Activated T-cell treated with anti-CD3 and anti-CD28 coated beads, Interleukin-2, amount 50 U/mL, for 24 hours (primary cell): ENCODE results near the gene OR5AS1.
"Not testable (repeated sequence)": the region's sequence is repeated elsewhere in the genome, so short reads cannot be mapped to it uniquely, and the experiment has no call there.

Experiments
- DNase-seq: peaks from one replicate; pipeline ENCODE4 v3.0.0-alpha.2; 2020
- H3K27ac Mint-ChIP-seq: 2 replicates; pipeline ENCODE4 v1.8.0; 2020; ENCODE audit warnings: mild to moderate bottlenecking, mixed read lengths
- H3K27me3 Mint-ChIP-seq: 2 replicates; pipeline ENCODE4 v1.8.0; 2020; ENCODE audit warnings: mixed read lengths
- H3K36me3 Mint-ChIP-seq: 2 replicates; pipeline ENCODE4 v1.8.0; 2020; ENCODE audit warnings: low read depth, mixed read lengths
- H3K4me1 Mint-ChIP-seq: 2 replicates; pipeline ENCODE4 v1.8.0; 2020; ENCODE audit warnings: low read depth, mixed read lengths
- H3K4me3 Mint-ChIP-seq: 2 replicates; pipeline ENCODE4 v1.8.0; 2020; ENCODE audit warnings: mild to moderate bottlenecking, moderate library complexity, mixed read lengths
- H3K9me3 Mint-ChIP-seq: 2 replicates; pipeline ENCODE4 v1.8.0; 2020; ENCODE audit warnings: mixed read lengths

OR5AS1 gene

GRCh38 chr11:56027354-56027753 lies at the start of gene OR5AS1:
Gene OR5AS1 (plus strand): TSS chr11:56027654. CDS start chr11:56030419, 2,765 bp downstream.
- H3K4me3 Mint-ChIP-seq = no peak within 1 kb of the TSS
- H3K4me1 Mint-ChIP-seq = no peaks in the 10 kb centered on the region

GRCh38 chr11:55994525-55994924 lies 32.9 kb upstream of the OR5AS1 start, which contains the start of gene OR5F1:
Gene OR5F1 (minus strand): TSS chr11:55994625. CDS start chr11:55994625, 0 bp downstream.
- Mint-ChIP-seq H3K9me3 (peaks cover 31% of the 10 kb centered on the region), H3K36me3 (no peaks in the 10 kb centered on the region), H3K27ac (no peak within 1 kb of the TSS), H3K4me3 (no peak within 1 kb of the TSS), H3K27me3 (no peaks in the 10 kb centered on the region), H3K4me1 (no peaks in the 10 kb centered on the region)
- DNase-seq = no peak

More at GRCh38 chr11:56027354-56027753, at the start of gene OR5AS1:
- Mint-ChIP-seq H3K27me3 (no peaks in the 10 kb centered on the region), H3K36me3 (no peaks in the 10 kb centered on the region), H3K9me3 (peaks cover 22% of the 10 kb centered on the region), H3K27ac (no peak within 1 kb of the TSS)
- DNase-seq = no peak

GRCh38 chr11:56010716-56011115 lies 16.7 kb upstream of the OR5AS1 start:
- Mint-ChIP-seq H3K27ac (no peak overlapping the region), H3K27me3 (no peaks in the 10 kb centered on the region), H3K9me3 (peaks cover 12% of the 10 kb centered on the region), H3K36me3 (no peaks in the 10 kb centered on the region), H3K4me3 (no peak overlapping the region), H3K4me1 (no peaks in the 10 kb centered on the region)
- DNase-seq = no peak

DNA sequence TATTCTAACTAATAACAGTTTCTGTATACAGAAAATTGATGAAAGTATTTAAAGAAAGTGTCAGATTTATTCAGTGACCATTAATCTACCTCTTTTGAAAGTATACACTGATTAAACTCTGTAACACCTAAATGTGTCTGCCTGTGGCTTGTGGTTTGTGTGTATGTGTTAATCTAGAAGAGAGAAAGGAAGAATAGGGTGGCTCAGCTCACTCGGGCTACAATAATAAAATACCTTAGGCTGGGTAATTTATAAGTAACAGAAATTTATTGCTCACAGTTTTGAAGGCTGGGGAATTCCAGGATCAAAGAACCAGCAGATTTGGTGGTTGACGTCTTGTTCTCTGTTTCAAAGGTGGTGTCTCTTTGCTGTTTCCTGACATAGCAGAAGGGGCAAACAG lies 13.6 kb upstream of the OR5AS1 start:
- no peaks in the 10 kb centered on the region for H3K27me3 Mint-ChIP-seq
- peaks cover 13% of the 10 kb centered on the region for H3K9me3 Mint-ChIP-seq
- no peak overlapping the region for H3K27ac Mint-ChIP-seq
- no peaks in the 10 kb centered on the region for H3K4me1 Mint-ChIP-seq
- DNase-seq = no peak
- H3K4me3 Mint-ChIP-seq = no peak overlapping the region
- no peaks in the 10 kb centered on the region for H3K36me3 Mint-ChIP-seq

DNA sequence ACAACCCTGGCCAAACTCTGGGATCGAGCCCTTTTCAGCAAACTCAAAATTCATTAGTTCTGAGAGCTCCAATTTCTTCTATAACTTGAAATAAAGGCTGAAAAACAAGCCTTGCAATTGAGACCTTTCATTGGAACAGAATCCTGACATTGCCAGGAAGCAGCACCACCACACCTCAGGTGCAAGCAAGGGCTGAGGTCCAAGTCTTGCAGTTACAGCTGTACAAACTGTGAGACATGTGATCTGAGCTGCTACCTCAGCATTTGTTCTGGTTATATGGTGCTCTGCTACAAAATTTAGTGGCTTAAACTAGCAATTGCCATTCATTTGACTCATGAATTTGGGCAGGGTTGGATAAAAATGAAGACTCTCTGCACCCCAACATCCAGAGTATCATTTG lies 18.1 kb downstream of the OR5AS1 start:
- Mint-ChIP-seq H3K4me1 (no peaks in the 10 kb centered on the region), H3K27me3 (no peaks in the 10 kb centered on the region), H3K9me3 (peaks cover 19% of the 10 kb centered on the region), H3K4me3 (no peak overlapping the region), H3K27ac (no peak overlapping the region), H3K36me3 (no peaks in the 10 kb centered on the region)
- no peak for DNase-seq

DNA sequence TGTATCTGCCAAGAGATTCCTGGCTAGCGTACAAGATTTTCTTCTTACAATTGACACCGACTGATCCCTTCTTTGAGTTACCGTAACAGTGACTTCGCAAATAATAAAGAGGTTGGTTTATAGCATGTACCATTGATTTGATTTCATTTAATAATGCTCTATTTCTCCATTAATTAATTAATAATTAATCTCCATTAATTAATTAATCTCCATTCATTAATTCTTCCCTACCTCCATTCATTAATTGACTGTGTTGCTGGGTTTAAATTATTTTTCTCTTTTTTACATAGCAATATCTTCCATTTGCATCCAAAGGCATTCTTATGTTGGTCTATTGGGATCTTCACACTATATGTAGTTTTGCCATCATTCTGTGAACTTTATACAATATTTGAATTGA lies 21.0 kb downstream of the OR5AS1 start:
- peaks cover 11% of the 10 kb centered on the region for H3K9me3 Mint-ChIP-seq

DNA sequence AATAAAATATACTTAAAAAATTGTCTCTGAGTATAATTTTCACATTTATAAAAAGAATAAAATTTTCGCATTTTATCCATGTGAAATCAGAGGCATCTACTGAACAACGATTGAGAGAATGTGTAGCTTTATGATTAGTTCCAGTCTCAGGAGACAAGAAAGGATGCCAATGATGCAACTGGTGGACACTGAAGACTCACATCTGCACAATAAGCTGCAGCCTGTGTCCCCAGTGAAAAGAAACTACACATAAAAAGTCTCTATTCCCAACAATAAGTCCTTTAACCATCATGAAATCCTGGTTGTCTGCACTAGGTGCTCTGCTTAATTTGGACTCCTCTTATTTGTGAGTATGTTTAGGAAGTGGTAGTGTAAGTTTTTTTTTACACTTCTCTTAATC lies 22.0 kb downstream of the OR5AS1 start:
- no peaks in the 10 kb centered on the region for H3K4me1 Mint-ChIP-seq
- H3K4me3 Mint-ChIP-seq = no peak overlapping the region
- no peaks in the 10 kb centered on the region for H3K36me3 Mint-ChIP-seq

More for the DNA sequence above, 21.0 kb downstream of the OR5AS1 start:
- no peak overlapping the region for H3K4me3 Mint-ChIP-seq
- H3K36me3 Mint-ChIP-seq = no peaks in the 10 kb centered on the region
- H3K27me3 Mint-ChIP-seq = no peaks in the 10 kb centered on the region
- no peaks in the 10 kb centered on the region for H3K4me1 Mint-ChIP-seq
- H3K27ac Mint-ChIP-seq = no peak overlapping the region
- no peak for DNase-seq

GRCh38 chr11:56056366-56056765 lies 28.9 kb downstream of the OR5AS1 start:
- not testable (repeated sequence) for H3K4me3 Mint-ChIP-seq, H3K4me1 Mint-ChIP-seq, H3K27me3 Mint-ChIP-seq

More for the DNA sequence above, 22.0 kb downstream of the OR5AS1 start:
- H3K27ac Mint-ChIP-seq = no peak overlapping the region
- DNase-seq = no peak
- H3K9me3 Mint-ChIP-seq = peaks cover 16% of the 10 kb centered on the region
- H3K27me3 Mint-ChIP-seq = no peaks in the 10 kb centered on the region

DNA sequence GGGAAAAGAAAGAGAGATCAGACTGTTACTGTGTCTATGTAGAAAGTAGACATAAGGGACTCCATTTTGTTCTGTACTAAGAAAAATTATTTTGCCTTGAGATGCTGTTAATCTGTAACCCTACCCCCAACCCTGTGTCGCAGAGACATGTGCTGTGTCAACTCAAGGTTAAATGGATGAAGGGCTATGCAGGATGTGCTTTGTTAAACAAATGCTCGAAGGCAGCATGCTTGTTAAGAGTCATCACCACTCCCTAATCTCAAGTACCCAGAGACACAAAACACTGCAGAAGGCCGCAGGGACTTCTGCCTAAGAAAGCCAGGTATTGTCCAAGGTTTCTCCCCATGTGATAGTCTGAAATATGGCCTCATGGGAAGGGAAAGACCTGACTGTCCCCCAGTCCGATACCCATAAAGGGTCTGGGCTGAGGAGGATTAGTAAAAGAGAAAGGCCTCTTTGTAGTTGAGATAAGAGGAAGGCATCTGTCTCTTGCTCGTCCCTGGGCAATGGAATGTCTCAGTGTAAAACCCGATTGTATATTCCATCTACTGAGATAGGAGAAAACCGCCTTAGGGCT lies 30.3 kb downstream of the OR5AS1 start:
- not testable (repeated sequence) for H3K27ac Mint-ChIP-seq, H3K4me3 Mint-ChIP-seq, H3K36me3 Mint-ChIP-seq, H3K27me3 Mint-ChIP-seq, DNase-seq, H3K4me1 Mint-ChIP-seq
- peaks cover 27% of the 10 kb centered on the region for H3K9me3 Mint-ChIP-seq

More at GRCh38 chr11:56056366-56056765, 28.9 kb downstream of the OR5AS1 start:
- DNase-seq, H3K36me3 Mint-ChIP-seq, H3K27ac Mint-ChIP-seq: not testable (repeated sequence)
- peaks cover 30% of the 10 kb centered on the region for H3K9me3 Mint-ChIP-seq

DNA sequence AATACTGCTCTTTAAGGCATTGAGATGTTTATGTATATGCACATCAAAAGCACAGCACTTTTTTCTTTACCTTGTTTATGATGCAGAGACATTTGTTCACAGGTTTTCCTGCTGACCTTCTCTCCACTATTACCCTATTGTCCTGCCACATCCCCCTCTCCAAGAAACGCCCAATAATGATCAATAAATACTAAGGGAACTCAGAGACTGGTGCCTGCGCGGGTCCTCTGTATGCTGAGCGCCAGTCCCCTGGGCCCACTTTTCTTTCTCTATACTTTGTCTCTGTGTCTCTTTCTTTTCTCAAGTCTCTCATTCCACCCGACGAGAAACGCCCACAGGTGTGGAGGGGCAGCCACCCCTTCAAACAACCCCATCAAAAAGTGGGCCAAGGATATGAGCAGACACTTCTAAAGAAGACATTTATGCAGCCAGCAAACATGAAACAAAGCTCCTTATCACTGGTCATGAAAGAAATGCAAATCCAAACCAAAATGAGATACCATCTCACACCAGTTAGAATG lies 30.9 kb downstream of the OR5AS1 start:
- not testable (repeated sequence) for H3K4me3 Mint-ChIP-seq, H3K36me3 Mint-ChIP-seq, H3K27ac Mint-ChIP-seq, DNase-seq, H3K27me3 Mint-ChIP-seq, H3K4me1 Mint-ChIP-seq
- peaks cover 27% of the 10 kb centered on the region for H3K9me3 Mint-ChIP-seq

GRCh38 chr11:56066980-56067379 lies 39.5 kb downstream of the OR5AS1 start:
- Mint-ChIP-seq H3K4me3 (no peak overlapping the region), H3K36me3 (no peaks in the 10 kb centered on the region), H3K4me1 (no peaks in the 10 kb centered on the region), H3K9me3 (peaks cover 18% of the 10 kb centered on the region), H3K27ac (no peak overlapping the region), H3K27me3 (no peaks in the 10 kb centered on the region)
- DNase-seq = no peak
